Measurements from ENCODE around the gene ALDH1A2.

ALDH1A2 gene

GRCh38 chr15:57947282-57947681 is 118.2 kb downstream of the ALDH1A2 start:
- in situ Hi-C loops (cut with MboI; ENCODE audit: low sequenced_read_pairs) = no loop called here

GRCh38 chr15:57946491-57947048 is 118.9 kb downstream of the ALDH1A2 start:
- in situ Hi-C loops (cut with MboI; ENCODE audit: low sequenced_read_pairs) = no loop called here

- in situ Hi-C loops (cut with MboI; ENCODE audit: low sequenced_read_pairs) = no loop called here
These were observed 119.9 kb downstream of the ALDH1A2 start for GRCh38 chr15:57945616-57946015.

- in situ Hi-C loops (cut with MboI; ENCODE audit: low sequenced_read_pairs) = no loop called here
These were observed 121.6 kb downstream of the ALDH1A2 start for GRCh38 chr15:57943754-57944420.

GRCh38 chr15:57943171-57943570 is 122.3 kb downstream of the ALDH1A2 start:
- in situ Hi-C loops (cut with MboI; ENCODE audit: low sequenced_read_pairs) = no loop called here

GRCh38 chr15:57941816-57942215 is 123.7 kb downstream of the ALDH1A2 start:
- in situ Hi-C loops (cut with MboI; ENCODE audit: low sequenced_read_pairs) = no loop called here

- in situ Hi-C loops (cut with MboI; ENCODE audit: low sequenced_read_pairs) = no loop called here
These were observed 133.2 kb downstream of the ALDH1A2 start for GRCh38 chr15:57932348-57932747.

GRCh38 chr15:57931570-57931969 is 133.9 kb downstream of the ALDH1A2 start:
- in situ Hi-C loops (cut with MboI; ENCODE audit: low sequenced_read_pairs) = no loop called here

GRCh38 chr15:57927091-57927631 is 138.3 kb downstream of the ALDH1A2 start:
- in situ Hi-C loops (cut with MboI; ENCODE audit: low sequenced_read_pairs) = no loop called here

- in situ Hi-C loops (cut with MboI; ENCODE audit: low sequenced_read_pairs) = no loop called here
These were observed 139.9 kb downstream of the ALDH1A2 start for GRCh38 chr15:57925650-57926049.

GRCh38 chr15:57924598-57924997 is 140.9 kb downstream of the ALDH1A2 start:
- in situ Hi-C loops (cut with MboI; ENCODE audit: low sequenced_read_pairs) = no loop called here

GRCh38 chr15:57923750-57924149 is 141.8 kb downstream of the ALDH1A2 start:
- in situ Hi-C loops (cut with MboI; ENCODE audit: low sequenced_read_pairs) = no loop called here

- in situ Hi-C loops (cut with MboI; ENCODE audit: low sequenced_read_pairs) = no loop called here
These were observed 142.2 kb downstream of the ALDH1A2 start for GRCh38 chr15:57923306-57923705.

GRCh38 chr15:57922776-57923175 is 142.7 kb downstream of the ALDH1A2 start:
- in situ Hi-C loops (cut with MboI; ENCODE audit: low sequenced_read_pairs) = no loop called here

GRCh38 chr15:57921371-57921770 is 144.1 kb downstream of the ALDH1A2 start:
- in situ Hi-C loops (cut with MboI; ENCODE audit: low sequenced_read_pairs) = no loop called here

- in situ Hi-C loops (cut with MboI; ENCODE audit: low sequenced_read_pairs) = no loop called here
These were observed 144.6 kb downstream of the ALDH1A2 start for GRCh38 chr15:57920911-57921310.

- in situ Hi-C loops (cut with MboI; ENCODE audit: low sequenced_read_pairs) = no loop called here
These were observed 145.8 kb downstream of the ALDH1A2 start for GRCh38 chr15:57919754-57920153.

GRCh38 chr15:57917998-57918397 is 147.5 kb downstream of the ALDH1A2 start:
- in situ Hi-C loops (cut with MboI; ENCODE audit: low sequenced_read_pairs) = no loop called here

GRCh38 chr15:57916695-57917094 is 148.8 kb downstream of the ALDH1A2 start:
- in situ Hi-C loops (cut with MboI; ENCODE audit: low sequenced_read_pairs) = no loop called here

- in situ Hi-C loops (cut with MboI; ENCODE audit: low sequenced_read_pairs) = no loop called here
These were observed 149.5 kb downstream of the ALDH1A2 start for GRCh38 chr15:57915827-57916531.

- in situ Hi-C loops (cut with MboI; ENCODE audit: low sequenced_read_pairs) = no loop called here
These were observed 151.0 kb downstream of the ALDH1A2 start for GRCh38 chr15:57914350-57915055.

Measured in hTERT RPE-1 (cell line).